ENCODE results near the gene ZNF681.
"Not testable (repeated sequence)": the region's sequence is repeated elsewhere in the genome, so short reads cannot be mapped to it uniquely, and the experiment has no call there.

ZNF681 gene

DNA sequence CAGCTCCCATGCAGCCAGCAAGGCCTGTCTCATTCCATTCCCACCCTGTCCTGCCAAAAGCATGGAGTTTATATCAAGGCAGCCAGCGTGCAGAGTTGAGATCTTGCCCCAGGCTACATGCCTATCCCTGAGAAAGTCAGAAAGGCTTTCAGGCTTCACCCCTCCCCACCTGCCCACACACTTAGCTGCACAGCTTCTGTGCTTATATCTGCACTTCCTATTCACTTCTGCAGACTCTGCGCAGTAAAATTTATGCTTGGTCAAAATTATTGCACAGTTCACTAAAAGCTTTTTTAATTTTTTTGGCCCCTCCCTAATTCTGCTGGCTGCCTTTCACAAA, 59.2 kb downstream of the ZNF681 start:
- DNase-seq: no peak
- intact Hi-C loops (cut with DNase I): no loop called here

DNA sequence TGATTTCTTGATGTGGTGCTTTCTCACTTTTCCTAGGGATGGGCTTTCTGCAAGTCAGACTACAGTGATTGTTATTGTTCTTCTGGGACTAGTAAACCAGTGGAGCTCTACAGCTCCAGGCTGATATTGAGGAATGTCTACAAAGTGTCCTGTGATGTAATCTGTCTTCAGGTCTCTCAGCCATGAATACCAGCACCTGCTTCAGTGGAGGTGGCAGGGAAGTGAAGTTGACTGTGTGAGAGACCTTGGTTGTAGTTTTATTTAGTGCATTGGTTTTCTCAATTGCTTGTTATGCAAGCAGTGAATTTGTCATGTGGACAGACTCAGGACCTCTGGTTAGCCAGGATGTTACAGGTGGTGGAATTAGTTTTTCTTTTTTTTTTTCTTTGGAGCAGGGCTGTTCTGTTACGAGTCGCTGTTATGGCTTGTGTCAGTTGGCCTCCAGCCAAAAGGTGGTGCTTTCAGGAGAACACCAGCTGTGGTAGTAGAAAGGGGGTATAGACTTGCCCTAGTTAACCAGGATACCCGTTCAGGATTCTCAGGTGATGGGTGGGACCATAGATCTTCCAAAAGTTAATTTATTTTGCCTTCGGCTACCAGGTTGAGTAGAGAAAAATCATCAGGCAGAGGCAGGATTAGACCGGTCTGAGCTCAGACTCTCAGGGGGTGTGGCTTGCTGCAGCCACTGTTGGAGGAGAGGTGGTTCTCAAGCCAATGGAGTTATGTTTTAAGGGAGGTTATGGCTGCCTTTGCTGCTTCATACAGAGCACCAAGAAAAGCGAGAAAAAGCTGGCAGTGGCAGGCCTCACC, 59.8 kb downstream of the ZNF681 start:
- intact Hi-C loops (cut with DNase I): no loop called here
- DNase-seq: no peak

DNA sequence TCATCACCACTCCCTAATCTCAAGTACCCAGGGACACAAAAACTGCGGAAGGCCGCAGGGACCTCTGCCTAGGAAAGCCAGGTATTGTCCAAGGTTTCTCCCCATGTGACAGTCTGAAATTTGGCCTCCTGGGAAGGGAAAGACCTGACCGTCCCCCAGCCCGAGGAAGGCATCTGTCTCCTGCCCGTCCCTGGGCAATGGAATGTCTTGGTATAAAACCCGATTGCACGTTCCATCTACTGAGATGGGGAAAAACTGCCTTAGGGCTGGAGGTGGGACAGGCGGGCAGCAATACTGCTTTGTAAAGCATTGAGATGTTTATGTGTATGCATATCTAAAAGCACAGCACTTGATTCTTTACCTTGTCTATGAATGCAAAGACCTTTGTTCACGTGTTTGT, 65.8 kb downstream of the ZNF681 start:
- intact Hi-C loops (cut with DNase I); DNase-seq: not testable (repeated sequence)

Data from posterior cingulate gyrus (tissue), 11 donors.